Measurements from ENCODE around the gene FGF8.

The FGF8 gene

GRCh38 chr10:101724446-101724845, 51.5 kb downstream of the FGF8 start:
- no peak for DNase-seq

DNA sequence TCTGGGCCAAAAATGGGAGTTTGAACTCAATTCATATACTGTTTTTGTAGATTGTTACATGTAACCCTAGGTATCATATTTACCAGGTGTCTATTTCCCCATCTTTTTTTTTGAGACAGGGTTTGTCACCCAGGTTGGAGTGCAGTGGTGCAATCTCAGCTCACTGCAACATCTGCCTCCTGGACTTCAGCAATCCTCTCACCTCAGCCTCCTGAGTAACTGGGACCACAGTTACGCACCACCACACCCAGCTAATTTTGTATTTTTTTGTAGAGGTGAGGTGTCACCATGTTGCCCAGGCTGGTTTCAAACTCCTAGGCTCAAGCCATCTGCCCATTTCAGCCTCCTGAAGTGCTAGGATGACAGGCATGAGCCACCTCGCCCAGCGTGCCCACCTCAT, 52.7 kb downstream of the FGF8 start:
- no peak for DNase-seq

DNA sequence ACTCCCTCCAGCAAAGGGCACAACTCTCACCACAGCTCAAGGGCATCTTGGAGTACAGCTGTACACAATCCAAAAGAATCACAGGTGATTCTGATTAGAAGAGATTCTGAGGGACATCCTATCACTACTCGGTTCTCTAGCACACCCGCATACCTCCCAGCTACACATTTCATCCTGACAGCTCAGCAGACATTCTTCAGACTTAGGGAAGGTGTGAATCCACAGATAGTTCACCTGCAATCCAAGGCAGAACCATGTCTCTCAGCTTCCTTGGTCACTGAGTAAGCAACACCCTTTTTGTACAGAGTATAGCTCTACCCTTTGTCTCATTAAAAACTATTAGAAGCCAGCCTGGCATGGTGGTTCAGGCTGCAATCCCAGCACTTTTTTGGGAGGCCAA, 54.1 kb downstream of the FGF8 start:
- no peak for DNase-seq

- DNase-seq = no peak
Measured at GRCh38 chr10:101720606-101721230, 55.2 kb downstream of the FGF8 start.
